HFF-Myc (cell line): ENCODE measurements around the gene INTS13.

ENCODE experiments used
- DNase-seq: peaks from one replicate; pipeline ENCODE4 v3.0.0-alpha.2; 2011; ENCODE audit warnings: low read depth; ENCODE audit errors: extremely low read depth
- H3K4me3 ChIP-seq: replicated peaks from 2 replicates; pipeline ENCODE4 v1.5.1; 2011; ENCODE audit warnings: low read depth, mild to moderate bottlenecking, control low read depth, low read length
- CTCF ChIP-seq: IDR thresholded peaks from 2 replicates; pipeline ENCODE4 v1.5.1; 2012; ENCODE audit warnings: mild to moderate bottlenecking, low read depth, low read length, control low read depth; ENCODE audit errors: missing control alignments

The INTS13 gene

DNA sequence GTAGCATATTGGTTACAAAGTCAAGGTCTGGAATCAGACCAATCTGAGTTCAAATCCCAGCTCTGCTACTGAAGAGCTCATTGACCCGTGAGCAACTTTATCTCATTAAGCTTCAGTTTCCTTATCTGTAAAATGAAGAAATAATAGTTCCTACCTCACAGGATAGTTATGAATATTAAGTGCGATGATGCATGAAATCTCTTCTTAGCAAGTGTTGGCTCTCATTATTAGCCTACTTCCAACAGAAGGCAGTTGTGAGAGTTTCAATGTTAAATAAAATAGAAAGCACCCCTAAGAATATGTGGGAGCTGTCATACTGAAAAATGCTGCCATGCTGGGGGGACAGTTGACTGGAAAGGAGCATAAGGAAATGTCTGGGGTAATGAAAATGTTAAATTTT lies 65.8 kb downstream of the INTS13 start:
- DNase-seq, result no peak
- H3K4me3 ChIP-seq, result no peak overlapping the region
- no peak for TF ChIP-seq CTCF

DNA sequence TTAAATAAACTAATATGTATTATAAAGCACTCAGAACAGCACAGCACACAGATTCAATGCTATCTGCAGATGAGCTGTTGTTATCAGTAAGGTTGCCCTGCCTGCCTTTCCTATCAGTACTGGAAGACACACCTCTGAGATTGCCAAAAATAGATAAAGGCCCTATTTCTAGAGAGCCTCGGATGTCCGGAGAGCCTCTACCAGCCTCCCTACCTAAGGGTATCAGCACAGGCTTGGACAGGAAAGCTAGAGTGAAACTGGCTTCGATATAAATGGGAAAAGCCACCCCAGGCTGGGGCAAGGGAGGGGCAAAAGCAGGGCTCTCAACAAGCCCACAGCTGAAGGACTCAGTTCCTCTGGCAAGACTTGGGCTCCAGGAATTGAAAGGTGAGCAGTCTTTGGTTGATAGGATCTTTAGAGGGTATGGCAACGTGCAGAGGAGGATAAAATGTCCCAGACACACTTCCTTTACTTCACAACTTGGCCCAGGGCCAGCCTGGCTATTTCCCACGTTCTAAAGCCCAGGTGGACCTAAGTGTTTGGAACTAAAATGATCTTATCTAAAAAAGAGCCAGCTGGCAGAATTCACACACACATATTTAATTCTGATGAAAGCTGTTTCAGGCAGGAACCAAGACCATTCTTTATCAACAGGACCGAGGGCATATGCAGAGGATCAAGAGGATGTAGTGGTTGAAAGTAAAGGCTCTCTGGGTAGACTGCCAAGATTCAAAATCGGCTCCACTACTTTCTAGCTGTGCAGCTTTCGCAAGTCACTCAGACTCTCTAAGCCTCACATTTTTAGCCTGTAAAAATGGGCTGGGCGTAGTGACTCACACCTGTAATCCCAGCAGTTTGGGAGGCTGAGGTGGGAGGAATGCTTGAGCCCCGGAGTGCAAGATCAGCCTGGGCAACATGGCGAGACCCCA lies 67.0 kb downstream of the INTS13 start:
- no peak for TF ChIP-seq CTCF
- no peak overlapping the region for H3K4me3 ChIP-seq
- peak; percentile 27 for DNase-seq

- H3K4me3 ChIP-seq, result no peak overlapping the region
- DNase-seq, result no peak
- TF ChIP-seq CTCF, result no peak
Observed at GRCh38 chr12:26869908-26870459, 67.8 kb downstream of the INTS13 start.

DNA sequence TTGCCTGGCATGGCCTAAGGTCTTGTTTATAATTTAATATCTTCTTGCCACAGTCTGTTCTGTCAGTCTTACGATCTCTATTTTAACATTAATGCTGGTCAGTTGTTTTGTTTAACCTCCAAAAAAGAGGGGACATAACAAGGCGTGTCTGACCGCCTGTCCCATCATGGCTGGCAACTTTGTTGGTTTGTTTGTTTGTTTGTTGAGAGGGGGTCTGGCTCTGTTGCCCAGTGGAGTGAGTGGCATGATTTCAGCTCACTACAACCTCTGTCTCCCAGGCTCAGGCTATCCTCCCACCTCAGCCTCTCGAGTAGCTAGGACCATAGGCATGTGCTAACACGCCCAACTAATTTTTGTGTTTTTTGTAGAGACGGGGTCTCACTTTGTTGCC lies 68.7 kb downstream of the INTS13 start:
- no peak for TF ChIP-seq CTCF
- H3K4me3 ChIP-seq, result no peak overlapping the region
- DNase-seq, result no peak

GRCh38 chr12:26868447-26869103 lies 69.2 kb downstream of the INTS13 start:
- no peak for TF ChIP-seq CTCF
- no peak overlapping the region for H3K4me3 ChIP-seq
- no peak for DNase-seq

DNA sequence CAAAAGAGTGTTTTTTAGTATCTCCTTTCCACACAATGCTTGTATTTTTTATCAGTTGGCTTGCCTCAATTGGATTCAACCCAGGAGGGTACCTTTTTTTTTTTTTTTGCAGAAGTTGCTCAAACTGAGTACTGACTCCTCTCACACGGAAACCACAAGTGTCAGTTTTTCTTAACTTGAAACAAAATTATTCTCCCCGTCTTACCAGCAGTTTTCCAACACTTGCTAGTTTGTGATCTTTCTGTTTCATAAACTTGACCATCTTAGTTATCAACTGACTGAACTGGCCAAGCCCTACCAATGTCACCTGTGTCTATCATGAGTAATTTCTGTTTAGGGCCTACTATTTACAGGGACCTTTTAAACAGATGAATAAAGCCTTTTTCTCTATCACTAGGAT lies 70.7 kb downstream of the INTS13 start:
- no peak for TF ChIP-seq CTCF
- DNase-seq, result no peak
- H3K4me3 ChIP-seq, result no peak overlapping the region
